Hippocampal formation (tissue), 2 donors: ENCODE results near the gene TECRL.

ENCODE experiments used
- DNase-seq, 2 donors: peaks; one replicate each; lab custom pipeline; 2025; lab: John Stamatoyannopoulos, UW

The TECRL gene

DNA sequence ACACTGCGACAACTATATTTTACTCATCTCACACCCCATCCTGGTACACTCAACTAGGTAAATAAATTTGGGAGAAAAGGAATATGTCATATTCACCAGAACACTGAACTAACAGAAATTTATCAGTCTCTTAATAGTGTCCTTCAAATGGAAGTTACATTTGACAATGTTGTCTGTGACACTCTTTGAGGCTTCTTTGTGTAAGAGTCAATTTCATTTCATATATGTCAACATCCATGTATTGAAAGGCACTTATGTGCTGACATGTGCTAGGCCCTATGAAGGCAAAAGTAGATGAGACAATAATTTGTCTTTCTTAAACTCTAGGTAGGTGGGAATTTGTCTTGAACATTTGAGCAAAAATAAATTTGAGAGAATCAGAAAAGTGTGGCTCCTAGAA lies 82.0 kb downstream of the TECRL start:
- DNase-seq, result no peak

DNA sequence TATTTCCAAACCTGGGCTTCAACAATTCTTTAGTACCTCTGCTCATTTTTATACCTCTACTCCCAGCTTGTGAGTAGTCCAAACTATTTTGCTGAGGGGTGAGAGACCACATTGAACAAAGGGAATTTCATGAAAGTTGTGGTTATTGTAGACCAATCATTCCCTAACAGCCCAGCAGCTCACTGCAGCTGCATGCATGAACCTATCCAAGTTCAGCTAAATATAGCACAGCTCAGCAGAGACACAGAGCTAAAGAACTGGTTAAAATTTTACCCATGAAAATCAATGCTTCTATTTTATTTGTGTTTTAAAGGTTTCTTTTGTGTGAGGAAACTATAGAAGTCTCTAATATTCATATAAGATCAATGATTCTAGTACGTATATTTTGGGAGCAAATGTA lies 82.7 kb downstream of the TECRL start:
- no peak for DNase-seq

DNA sequence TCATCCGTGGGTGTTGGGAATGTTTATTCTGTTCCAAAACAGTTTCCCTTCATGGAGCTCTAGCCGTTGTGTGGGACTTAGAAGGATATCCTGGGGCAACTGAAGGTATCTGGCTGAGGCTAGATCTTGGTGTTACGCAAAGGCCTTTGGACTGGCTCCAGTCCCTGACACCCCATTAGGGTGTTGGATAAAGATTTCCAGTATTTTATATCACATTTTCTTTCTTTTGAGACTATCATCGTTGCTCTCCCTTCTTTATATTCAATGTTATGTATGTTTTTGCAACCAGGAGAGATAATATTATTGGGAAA lies 103.0 kb downstream of the TECRL start:
- DNase-seq, result no peak

DNA sequence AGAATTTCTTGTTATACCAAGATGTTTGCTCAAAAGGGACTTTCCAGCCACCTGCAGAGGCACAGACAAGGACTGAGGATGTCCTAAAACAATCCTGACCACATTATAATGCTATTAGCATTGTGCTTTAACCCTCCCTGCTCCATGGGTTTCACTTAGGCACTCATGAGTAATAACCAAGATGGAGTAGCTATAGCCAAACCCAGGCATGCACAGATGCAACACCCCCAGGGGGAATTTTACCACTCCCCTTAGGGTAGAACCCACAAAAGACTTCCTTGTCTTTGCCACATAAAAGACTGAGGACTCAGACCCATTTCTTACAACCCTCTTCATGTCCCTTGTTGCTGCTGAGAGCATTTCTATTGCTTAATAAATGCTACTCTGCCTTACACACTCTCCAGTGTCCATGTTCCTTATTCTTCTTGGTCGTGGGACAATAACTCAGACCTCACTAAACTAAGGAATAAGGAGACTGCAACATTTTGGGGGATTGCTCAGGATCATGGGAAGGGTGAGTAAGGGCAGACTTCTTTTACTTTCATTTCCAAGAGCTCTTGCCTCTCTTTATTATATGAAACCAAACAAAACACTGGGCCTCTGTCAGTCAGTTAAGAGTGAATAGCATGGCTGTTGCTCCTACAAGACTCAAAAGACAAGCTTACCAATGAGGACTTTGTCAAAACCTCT lies 103.5 kb downstream of the TECRL start:
- no peak for DNase-seq

DNA sequence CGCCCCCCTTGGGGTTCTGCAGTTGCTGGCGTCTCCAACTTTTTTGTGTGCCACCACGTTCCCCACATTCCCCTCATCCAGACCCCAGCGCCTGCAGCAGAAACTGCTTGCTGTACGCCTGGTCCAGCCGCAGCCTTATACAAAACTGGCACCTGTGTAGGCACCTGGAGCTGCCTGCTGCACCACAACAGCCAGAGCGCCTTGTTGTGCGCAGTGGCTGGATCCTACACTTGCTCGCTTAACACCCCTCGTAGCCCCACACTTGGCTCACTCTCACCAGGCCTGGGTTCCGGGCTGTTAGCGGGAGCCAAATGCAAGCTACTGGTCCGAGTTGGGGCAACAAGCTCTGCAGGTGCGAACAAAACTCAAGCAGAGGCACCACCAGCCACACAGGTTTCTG lies 136.8 kb downstream of the TECRL start:
- no peak for DNase-seq

DNA sequence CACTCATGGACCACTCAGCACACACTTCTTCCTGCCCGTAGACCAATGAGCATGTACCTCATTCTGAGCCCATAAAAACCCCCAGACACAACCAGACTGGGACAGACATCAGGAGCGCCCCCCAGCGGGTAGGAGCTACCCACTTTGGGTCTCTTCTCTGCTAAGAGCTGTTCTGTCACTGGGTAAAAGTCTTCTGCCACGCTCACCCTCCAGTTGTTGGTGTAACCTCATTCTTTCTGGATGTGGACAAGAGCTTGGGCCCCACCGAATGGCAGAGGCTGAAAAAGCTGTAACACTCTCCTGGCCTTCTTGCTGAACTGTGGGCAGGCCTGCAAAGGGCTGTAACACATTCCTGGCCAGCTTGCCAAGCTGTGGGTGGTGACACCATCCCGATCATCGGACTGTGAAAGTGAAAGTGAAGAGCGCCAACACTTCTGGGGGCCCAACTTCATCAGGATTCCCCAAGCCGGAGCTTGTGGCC lies 137.6 kb downstream of the TECRL start:
- DNase-seq, result no peak

DNA sequence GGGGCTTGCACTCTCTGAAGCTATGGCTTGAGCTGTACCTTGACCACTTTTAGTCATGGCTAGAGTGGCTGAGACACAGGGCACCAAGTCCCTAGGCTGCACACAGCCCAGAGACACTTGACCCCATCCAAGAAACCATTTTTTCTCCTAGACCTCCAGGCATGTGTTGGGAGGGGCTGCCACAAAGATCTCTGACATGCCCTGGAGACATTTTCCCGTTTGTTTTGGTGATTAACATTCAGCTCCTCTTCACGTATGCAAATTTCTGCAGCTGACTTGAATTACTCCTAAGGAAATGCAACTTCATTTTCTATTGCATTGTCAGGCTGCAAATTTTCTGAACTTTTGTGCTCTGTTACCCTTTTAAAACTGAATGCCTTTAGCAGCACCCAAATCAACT lies 142.6 kb downstream of the TECRL start:
- DNase-seq, result no peak

DNA sequence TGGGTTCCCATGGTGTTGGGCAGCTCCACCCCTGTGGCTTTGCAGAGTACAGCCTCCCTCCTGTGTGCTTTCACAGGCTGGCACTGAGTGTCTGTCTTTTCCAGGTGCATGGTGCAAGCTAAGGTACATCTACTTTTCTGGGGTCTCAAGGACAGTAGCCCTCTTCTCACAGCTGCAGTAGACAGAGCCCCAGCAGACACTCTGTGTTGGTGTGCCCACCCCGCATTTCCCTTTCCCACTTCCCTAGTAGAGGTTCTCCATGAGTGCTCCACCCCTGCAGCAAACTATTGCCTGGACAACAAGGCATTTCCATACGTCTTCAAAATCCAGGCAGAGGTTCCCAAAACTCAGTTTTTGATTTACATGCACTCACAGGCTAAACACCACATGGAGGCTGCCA lies 143.0 kb downstream of the TECRL start:
- no peak for DNase-seq

DNA sequence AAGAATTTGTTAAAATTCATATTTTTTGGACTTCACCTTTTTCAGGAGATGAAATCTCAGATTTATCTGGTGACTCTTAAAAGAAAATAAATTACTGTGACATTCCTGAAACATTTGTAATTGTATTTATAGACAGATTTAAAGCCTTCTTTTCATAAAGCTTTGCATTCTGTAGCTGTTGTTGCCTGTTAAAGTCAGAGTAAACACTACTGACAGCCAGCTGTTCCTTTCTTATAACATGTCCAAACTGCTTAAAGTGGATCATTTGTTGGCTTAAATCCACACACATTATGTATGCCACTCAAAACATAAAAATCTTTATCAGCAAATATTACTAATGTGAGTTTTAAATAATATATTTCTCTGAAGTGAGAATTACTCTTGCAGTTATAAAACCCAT lies 157.5 kb downstream of the TECRL start:
- DNase-seq, result no peak

DNA sequence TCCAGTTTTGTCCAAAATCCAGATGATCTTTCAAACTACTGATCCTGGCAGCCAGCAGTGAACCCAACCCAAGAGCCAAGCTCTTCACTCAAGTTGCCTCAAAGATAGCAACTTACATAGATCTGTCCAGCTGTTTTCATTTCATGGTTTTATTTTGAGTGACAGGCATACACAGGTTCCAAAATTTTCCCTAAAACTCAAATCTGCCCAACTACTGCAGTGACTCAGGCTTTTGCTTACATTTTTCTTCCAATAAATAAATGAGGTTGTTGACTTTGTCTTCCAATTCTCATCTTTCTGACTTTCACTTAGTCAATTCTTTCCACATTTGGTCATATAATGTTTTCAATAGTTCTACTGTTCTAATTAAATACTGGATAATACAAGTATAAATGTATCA lies 158.8 kb downstream of the TECRL start:
- no peak for DNase-seq

DNA sequence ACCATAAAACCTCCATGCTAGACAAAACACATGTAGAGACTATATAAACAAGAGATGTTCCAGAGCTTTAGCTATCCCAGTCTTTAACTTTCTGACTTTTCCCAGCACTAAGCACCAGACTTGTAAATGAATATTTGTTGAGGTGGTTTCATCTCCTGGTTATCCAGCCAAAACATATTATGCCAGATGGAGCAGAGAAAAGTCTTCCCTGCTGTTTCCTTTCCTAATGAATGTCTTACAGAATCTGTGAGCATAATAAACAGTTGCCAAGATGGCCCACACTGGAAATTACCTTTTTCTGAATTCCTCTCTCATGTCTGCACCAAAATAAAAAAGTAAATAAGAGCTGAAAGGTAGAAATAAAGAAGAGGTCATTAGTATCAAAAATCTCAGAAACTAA lies 159.2 kb downstream of the TECRL start:
- no peak for DNase-seq

DNA sequence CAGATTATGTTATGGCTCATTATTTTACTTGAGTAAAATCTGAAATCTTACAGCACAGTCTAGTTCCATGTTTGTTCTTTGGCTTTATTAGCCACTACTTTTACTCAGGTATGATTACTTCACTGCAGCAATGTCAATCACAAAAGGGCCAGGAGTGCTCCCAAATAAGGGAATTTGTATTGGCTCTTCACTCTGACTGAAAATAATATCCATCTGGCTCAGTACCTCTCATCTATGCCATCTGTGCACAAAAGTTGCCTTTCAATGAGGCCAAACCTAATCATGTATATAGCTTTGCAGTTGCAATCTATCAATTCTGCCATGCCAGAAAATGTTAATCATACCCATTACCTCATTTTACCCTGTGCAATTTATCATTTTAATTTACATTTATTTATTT lies 161.1 kb downstream of the TECRL start:
- no peak for DNase-seq

DNA sequence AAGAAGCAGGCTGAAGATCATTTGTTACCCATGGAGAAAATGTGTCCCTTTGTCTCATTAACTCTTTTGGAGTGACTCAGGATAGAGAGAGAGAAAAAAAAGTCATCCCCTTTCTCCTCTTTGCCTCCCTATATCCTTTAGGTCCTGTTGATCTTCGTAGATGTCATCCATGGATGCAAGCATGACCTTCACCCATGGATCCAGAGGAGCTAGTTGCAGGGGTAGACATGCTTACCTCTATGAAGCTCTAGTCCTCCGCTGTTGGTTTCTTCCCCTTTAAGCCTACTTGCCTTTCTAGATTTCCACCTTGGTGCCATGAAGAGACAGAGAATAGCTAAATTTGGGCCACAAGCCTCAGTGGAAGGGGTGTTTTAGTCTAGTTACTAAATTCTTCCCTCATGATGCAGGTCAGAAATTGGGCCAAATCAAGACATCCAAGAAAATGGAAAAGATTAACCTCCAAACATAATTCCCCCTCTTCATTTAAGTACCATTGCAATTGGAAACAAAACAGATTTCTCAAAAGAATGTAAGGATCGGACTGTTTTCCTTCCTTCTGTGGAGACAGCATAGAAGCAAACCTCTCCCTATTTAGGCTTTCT lies 178.4 kb downstream of the TECRL start:
- DNase-seq, result no peak
